OCI-LY3 (cell line): ENCODE data around the gene FAM222B.
"Not testable (repeated sequence)": the region's sequence is repeated elsewhere in the genome, so short reads cannot be mapped to it uniquely, and the experiment has no call there.

Source experiments
- H2AFZ ChIP-seq: fragments of 200-600, 300-600 bp; shearing (Covaris generic); 2 replicates; pipeline ENCODE4 v1.6.0; 2014; ENCODE audit warnings: antibody characterized with exemption, low read depth, low read length
- H3K27ac ChIP-seq: fragments of 200-600, 300-600 bp; sonication (generic); 2 replicates; pipeline ENCODE4 v1.5.1; 2014; ENCODE audit warnings: mild to moderate bottlenecking, low read length, moderate library complexity, mixed read lengths
- H3K27me3 ChIP-seq: fragments of 200-600, 300-600 bp; sonication (generic); 2 replicates; pipeline ENCODE4 v1.6.1; 2014; ENCODE audit warnings: low read depth, low read length, mixed read lengths
- H3K36me3 ChIP-seq: fragments of 200-600, 300-600 bp; sonication (generic); replicated peaks from 2 replicates; pipeline ENCODE3; 2014; ENCODE audit warnings: low read depth, low read length, mixed read lengths
- H3K4me1 ChIP-seq: fragments of 300-600, 200-600 bp; sonication (generic); 2 replicates; pipeline ENCODE4 v1.6.1; 2014; ENCODE audit warnings: low read length, mixed read lengths
- H3K4me2 ChIP-seq: fragments of 200-600, 300-600 bp; sonication (generic); 2 replicates; pipeline ENCODE4 v1.6.1; 2014; ENCODE audit warnings: low read length, mixed read lengths
- H3K4me3 ChIP-seq: fragments of 300-600, 200-600 bp; sonication (generic); 2 replicates; pipeline ENCODE4 v1.5.1; 2014; ENCODE audit warnings: antibody characterized with exemption, mild to moderate bottlenecking, low read length, moderate library complexity
- H3K79me2 ChIP-seq: fragments of 300-600, 200-600 bp; shearing (Covaris generic); 2 replicates; pipeline ENCODE4 v1.6.1; 2014; ENCODE audit warnings: mild to moderate bottlenecking, low read length, mixed read lengths
- H3K9ac ChIP-seq: fragments of 300-600, 200-600 bp; shearing (Covaris generic); 2 replicates; pipeline ENCODE4 v1.6.0; 2014; ENCODE audit warnings: mild to moderate bottlenecking, low read length, moderate library complexity
- H3K9me3 ChIP-seq: fragments of 200-600, 300-600 bp; shearing (Covaris generic); 2 replicates; pipeline ENCODE4 v1.6.1; 2014; ENCODE audit warnings: low read length, mixed read lengths; ENCODE audit not compliant: insufficient read depth
- H4K20me1 ChIP-seq: fragments of 200-600, 300-600 bp; sonication (generic); 2 replicates; pipeline ENCODE4 v1.6.1; 2016; ENCODE audit warnings: low read length, mixed read lengths; ENCODE audit not compliant: insufficient read depth
- CTCF ChIP-seq: fragments of 200-600, 300-600 bp; sonication (generic); IDR thresholded peaks from 2 replicates; pipeline ENCODE4 v1.5.1; 2014; ENCODE audit warnings: antibody characterized with exemption, low read length, low read depth
- EZH2phosphoT487 ChIP-seq: fragments of 200-600 bp; shearing (Covaris generic); IDR thresholded peaks from 2 replicates; pipeline ENCODE4 v1.6.1; 2018; ENCODE audit warnings: antibody characterized with exemption, mixed run types, low read depth

The FAM222B gene

GRCh38 chr17:28853295-28853694 lies 10.7 kb upstream of the FAM222B start:
- no peak overlapping the region for H3K27ac ChIP-seq

GRCh38 chr17:28849281-28849680 lies 6.7 kb upstream of the FAM222B start:
- no peak overlapping the region for H3K4me2 ChIP-seq
- H4K20me1 ChIP-seq: no peaks in the 10 kb centered on the region
- TF ChIP-seq CTCF (peak; percentile 42), EZH2phosphoT487 (no peak)
- no peaks in the 10 kb centered on the region for H3K36me3 ChIP-seq
- no peak overlapping the region for H2AFZ ChIP-seq
- no peak overlapping the region for H3K4me3 ChIP-seq
- H3K9ac ChIP-seq: no peak overlapping the region
- H3K4me1 ChIP-seq: peaks cover 3% of the 10 kb centered on the region; the same call in 1 of the 2 replicates
- H3K79me2 ChIP-seq: no peaks in the 10 kb centered on the region; the same call in 1 of the 2 replicates
- H3K27ac ChIP-seq: no peak overlapping the region
- no peaks in the 10 kb centered on the region for H3K27me3 ChIP-seq
- no peaks in the 10 kb centered on the region for H3K9me3 ChIP-seq

More at GRCh38 chr17:28853295-28853694, 10.7 kb upstream of the FAM222B start:
- no peaks in the 10 kb centered on the region for H4K20me1 ChIP-seq
- no peaks in the 10 kb centered on the region for H3K27me3 ChIP-seq
- TF ChIP-seq EZH2phosphoT487: no peak
- no peak for TF ChIP-seq CTCF
- H3K9me3 ChIP-seq: no peaks in the 10 kb centered on the region
- H3K4me1 ChIP-seq: peaks cover 20% of the 10 kb centered on the region
- H3K79me2 ChIP-seq: peaks cover 18% of the 10 kb centered on the region
- no peak overlapping the region for H3K4me3 ChIP-seq
- H3K4me2 ChIP-seq: no peak overlapping the region
- peaks cover 7% of the 10 kb centered on the region for H3K36me3 ChIP-seq
- no peak overlapping the region for H3K9ac ChIP-seq
- H2AFZ ChIP-seq: no peak overlapping the region

GRCh38 chr17:28848667-28849066 lies 6.1 kb upstream of the FAM222B start:
- not testable (repeated sequence) for H3K27me3 ChIP-seq, H3K4me3 ChIP-seq, H4K20me1 ChIP-seq, H3K9ac ChIP-seq, H3K4me1 ChIP-seq, H3K4me2 ChIP-seq, H3K36me3 ChIP-seq, H3K9me3 ChIP-seq, H3K79me2 ChIP-seq, H2AFZ ChIP-seq, H3K27ac ChIP-seq
- TF ChIP-seq CTCF: peak; percentile 37

- not testable (repeated sequence) for H4K20me1 ChIP-seq, H3K9ac ChIP-seq, H3K4me2 ChIP-seq, H3K4me3 ChIP-seq, H3K27ac ChIP-seq, H3K9me3 ChIP-seq, H3K36me3 ChIP-seq, H3K79me2 ChIP-seq, H3K4me1 ChIP-seq, H2AFZ ChIP-seq, H3K27me3 ChIP-seq
These were observed 4.1 kb upstream of the FAM222B start for GRCh38 chr17:28846699-28847098.

GRCh38 chr17:28846231-28846630 lies 3.6 kb upstream of the FAM222B start:
- Histone ChIP-seq H3K9me3 (no peaks in the 10 kb centered on the region), H3K9ac (no peak overlapping the region), H3K27ac (no peak overlapping the region), H2AFZ (no peak overlapping the region), H3K79me2 (peaks cover 14% of the 10 kb centered on the region), H3K4me3 (no peak overlapping the region), H3K36me3 (no peaks in the 10 kb centered on the region), H3K4me1 (peaks cover 6% of the 10 kb centered on the region), H3K27me3 (no peaks in the 10 kb centered on the region), H4K20me1 (no peaks in the 10 kb centered on the region), H3K4me2 (no peak overlapping the region)
- TF ChIP-seq EZH2phosphoT487 (no peak), CTCF (no peak)
